GM12865 (cell line): ENCODE measurements around the gene CRX.
"Not testable (repeated sequence)": the region's sequence is repeated elsewhere in the genome, so short reads cannot be mapped to it uniquely, and the experiment has no call there.

Experiments used
- DNase-seq: peaks from one replicate; pipeline ENCODE4 v3.0.0; 2010; ENCODE audit warnings: low read depth
- H3K4me3 ChIP-seq: 2 replicates; pipeline ENCODE4 v1.5.1; 2011; ENCODE audit warnings: mild to moderate bottlenecking, low read depth, low read length, control low read depth
- TF ChIP-seq, protein P1 (sequence below): IDR thresholded peaks from 2 replicates; pipeline ENCODE4 v1.5.1; 2011; ENCODE audit warnings: low read length, control low read depth, low read depth, inconsistent platforms; ENCODE audit not compliant: insufficient read depth; ENCODE audit errors: missing control alignments

The CRX gene

DNA sequence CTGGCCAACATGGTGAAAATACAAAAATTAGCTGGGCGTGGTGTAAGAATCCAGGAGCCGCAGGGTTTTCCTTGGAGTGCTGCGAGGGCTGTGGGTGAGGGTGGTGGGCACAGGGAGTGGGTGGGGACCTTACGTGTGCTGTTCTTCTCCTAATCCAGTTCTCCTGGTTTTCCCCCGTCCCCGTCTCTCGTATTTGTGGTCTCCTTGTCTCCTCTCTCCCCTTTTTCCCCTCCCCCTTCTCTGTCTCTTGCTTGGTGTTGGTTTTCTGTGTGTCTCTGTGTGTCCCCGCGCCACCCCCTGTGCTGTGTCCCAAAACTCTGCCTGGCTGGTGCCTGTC lies 41.6 kb upstream of the CRX start:
- TF ChIP-seq, protein P1, sequence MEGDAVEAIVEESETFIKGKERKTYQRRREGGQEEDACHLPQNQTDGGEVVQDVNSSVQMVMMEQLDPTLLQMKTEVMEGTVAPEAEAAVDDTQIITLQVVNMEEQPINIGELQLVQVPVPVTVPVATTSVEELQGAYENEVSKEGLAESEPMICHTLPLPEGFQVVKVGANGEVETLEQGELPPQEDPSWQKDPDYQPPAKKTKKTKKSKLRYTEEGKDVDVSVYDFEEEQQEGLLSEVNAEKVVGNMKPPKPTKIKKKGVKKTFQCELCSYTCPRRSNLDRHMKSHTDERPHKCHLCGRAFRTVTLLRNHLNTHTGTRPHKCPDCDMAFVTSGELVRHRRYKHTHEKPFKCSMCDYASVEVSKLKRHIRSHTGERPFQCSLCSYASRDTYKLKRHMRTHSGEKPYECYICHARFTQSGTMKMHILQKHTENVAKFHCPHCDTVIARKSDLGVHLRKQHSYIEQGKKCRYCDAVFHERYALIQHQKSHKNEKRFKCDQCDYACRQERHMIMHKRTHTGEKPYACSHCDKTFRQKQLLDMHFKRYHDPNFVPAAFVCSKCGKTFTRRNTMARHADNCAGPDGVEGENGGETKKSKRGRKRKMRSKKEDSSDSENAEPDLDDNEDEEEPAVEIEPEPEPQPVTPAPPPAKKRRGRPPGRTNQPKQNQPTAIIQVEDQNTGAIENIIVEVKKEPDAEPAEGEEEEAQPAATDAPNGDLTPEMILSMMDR: no peak
- no peak for DNase-seq
- H3K4me3 ChIP-seq: no peak overlapping the region

DNA sequence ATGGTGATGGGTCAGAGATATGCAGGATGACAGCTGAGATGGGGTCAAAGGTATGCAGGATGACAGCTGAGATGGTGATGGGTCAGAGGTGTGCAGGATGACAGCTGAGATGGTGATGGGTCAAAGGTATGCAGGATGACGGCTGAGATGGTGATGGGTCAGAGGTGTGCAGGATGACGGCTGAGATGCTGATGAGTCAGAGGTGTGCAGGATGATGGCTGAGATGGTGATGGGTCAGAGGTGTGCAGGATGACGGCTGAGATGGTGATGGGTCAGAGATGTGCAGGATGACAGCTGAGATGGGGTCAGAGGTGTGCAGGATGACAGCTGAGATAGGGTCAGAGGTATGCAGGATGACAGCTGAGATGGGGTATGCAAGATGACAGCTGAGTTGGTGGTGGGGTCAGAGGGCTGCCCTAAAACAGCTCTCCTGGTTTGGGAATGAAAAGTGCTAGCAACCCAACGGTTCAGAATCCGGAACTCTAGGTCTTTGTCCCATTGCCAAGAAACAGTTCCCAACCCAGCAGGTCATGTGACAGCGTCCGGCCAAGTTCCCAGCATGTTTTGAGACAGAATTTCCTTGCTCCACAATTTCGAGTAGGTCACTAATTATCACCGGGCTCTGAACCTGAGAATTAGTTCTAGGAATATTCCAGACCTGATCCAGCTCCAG lies 40.0 kb upstream of the CRX start:
- no peak for DNase-seq
- TF ChIP-seq, protein P1: no peak
- no peak overlapping the region for H3K4me3 ChIP-seq

DNA sequence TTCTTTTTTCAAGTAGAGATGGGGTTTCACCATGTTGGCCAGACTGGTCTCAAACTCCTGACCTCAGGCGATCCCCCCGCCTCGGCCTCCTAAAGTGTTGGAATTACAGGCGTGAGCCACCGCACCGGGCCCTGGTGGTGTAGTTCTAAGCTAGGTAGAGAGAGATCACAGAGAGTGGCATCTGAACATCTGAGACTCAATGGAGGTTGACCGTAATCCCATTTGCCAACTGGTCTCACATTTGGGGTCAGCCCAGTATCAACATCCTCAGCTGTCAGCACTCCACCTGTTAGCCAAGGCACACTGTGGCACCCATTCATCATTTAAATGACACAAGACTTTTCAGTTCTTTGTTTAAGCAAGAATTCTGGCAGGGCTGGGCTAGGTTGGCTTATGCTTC lies 35.2 kb upstream of the CRX start:
- DNase-seq: no peak
- TF ChIP-seq, protein P1: no peak
- H3K4me3 ChIP-seq: no peak overlapping the region

DNA sequence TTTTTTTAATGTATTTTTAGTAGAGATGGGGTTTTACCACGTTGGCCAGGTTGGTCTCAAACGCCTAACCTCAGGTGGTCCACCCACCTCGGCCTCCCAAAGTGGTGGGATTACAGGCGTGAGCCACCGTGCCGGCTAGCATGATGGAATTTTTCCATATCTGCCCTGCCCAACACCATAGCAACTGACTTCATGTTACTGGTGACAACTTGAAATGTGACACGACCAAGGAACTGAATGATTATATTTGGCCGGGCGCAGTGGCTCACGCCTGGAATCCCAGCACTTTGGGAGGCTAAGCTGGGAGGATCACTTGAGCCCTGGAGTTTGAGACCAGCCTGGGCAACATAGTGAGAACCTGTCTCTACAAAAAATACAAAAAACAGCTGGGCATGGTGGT lies 34.4 kb upstream of the CRX start:
- not testable (repeated sequence) for DNase-seq, H3K4me3 ChIP-seq

DNA sequence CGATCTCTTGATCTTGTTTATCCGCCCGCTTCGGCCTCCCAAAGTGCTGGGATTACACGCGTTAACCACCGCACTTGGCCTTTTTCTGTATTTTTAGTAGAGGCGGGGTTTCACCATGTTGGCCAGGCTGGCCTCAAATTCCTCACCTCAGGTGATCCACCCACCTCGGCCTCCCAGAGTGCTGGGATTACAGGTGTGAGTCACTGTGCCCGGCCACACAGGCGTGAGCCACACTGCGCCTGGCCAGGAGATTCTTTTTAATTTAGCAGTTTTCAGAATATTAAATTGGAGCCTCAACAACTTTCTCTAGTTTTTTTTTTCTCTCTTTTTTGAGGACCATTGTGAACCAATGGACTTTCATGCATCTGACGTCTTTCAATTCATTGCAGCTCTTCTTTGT lies 31.9 kb upstream of the CRX start:
- not testable (repeated sequence) for DNase-seq, H3K4me3 ChIP-seq

DNA sequence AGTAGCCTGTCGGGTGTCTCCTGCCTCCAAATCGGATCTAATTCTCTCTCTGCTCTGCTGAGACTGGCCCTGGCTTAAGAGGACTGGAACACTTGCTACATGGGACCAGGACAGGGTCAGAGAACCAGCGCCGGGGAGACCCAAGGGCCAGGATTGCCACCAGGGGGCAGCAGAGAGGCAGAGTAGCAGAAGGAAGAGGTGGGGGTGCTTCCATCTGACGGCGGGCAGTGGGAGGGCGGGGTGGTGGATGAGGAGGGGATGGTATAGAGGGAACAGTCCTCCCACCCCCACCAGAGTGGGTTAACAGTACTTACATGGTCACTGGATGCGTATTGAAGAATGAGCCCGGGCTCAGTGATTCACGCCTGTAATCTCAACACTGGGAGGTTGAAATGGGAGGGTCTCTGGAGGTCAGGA lies 31.3 kb upstream of the CRX start:
- H3K4me3 ChIP-seq: no peak overlapping the region
- TF ChIP-seq, protein P1: peak; percentile 84
- DNase-seq: peak; percentile 73

DNA sequence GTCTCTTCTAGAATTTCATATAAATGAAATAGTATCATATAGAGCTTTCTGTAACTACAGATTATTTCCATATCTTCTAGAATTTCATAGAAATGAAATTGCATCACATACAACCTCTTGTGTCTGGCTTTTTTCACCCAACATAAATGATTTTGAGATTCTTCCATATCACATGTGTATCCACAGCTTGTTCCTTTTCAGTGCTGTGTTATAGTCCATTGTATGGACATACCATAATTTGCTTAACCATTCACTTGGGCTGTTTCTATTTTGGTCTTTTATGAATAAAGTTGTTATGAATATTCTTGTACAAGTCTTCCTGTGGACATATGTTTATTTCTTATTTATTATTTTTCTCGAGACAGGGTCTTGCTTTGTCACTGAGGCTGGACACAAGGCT lies 29.1 kb upstream of the CRX start:
- DNase-seq: no peak
- TF ChIP-seq, protein P1: no peak
- no peak overlapping the region for H3K4me3 ChIP-seq

DNA sequence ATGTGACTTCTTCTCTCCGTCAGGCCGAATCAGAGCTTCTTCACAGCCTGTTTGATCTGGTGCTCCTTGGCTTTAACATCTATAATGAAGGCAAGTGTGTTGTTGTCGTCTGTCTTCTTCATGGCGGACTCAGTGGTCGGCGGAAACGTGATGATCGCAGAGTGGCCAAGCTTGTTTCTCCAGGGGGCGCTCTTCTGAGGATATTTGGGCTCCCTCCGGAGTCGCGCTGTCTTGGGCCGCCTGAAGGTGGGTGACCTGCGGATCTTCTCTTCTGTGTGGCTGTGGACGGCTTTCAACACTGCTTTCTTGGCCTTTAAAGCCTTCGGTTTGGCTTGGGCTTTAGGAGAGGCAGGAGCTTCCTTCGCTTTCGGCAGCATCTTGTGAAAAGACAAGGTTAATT lies 27.2 kb upstream of the CRX start:
- no peak overlapping the region for H3K4me3 ChIP-seq
- no peak for DNase-seq
- TF ChIP-seq, protein P1: no peak
